NCI-H2227 (cell line): ENCODE data around the gene SLC25A11.

Experiments used
- DNase-seq: peaks from one replicate; lab custom pipeline; 2025; ENCODE audit not compliant: unreplicated experiment; lab: John Stamatoyannopoulos, UW

Gene SLC25A11

DNA sequence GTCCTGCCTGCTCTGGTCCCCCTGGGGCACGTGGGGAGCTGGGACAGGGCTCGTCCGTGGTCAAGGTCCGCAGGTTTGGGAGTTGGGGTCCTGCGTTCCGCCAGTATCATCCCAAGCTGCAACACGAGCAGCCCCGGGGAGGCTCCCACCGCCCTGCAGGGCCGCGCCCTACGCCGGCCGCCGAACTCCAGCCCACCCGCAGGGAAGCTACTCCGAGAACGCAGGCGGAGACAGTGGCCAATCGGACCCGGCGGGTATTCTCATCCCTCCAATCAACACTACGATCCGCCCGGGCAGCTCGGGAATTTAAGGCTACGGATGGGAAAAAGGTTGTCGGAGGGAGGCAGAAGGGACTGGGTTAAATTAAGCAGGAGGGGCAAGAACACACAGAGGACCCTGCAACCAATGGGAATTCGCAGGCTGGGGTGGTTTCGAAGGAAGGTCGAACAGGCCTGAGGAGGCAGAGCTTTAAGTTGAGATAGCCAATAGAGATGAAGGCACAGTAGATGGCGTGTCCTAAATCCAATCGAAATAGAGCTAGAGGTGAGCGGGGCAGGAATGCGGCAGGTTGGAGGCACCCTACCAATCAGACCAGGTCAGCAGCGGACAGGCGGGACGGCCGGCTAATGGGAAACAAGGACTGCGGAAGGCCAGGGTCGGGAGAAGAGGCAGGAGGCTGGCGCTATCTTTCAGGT lies 27.1 kb upstream of the SLC25A11 start:
- DNase-seq, result peak; percentile 96

- DNase-seq, result no peak
Measured at GRCh38 chr17:4965311-4965986, 25.6 kb upstream of the SLC25A11 start.

GRCh38 chr17:4960279-4960922 lies 20.6 kb upstream of the SLC25A11 start:
- DNase-seq, result no peak

GRCh38 chr17:4959261-4959965 lies 19.6 kb upstream of the SLC25A11 start:
- DNase-seq, result no peak

- no peak for DNase-seq
Measured at GRCh38 chr17:4958102-4958501, 18.3 kb upstream of the SLC25A11 start.

- no peak for DNase-seq
Measured at GRCh38 chr17:4956493-4957061, 16.7 kb upstream of the SLC25A11 start.

- DNase-seq, result no peak
Measured at GRCh38 chr17:4955091-4955490, 15.2 kb upstream of the SLC25A11 start.

- no peak for DNase-seq
Measured at GRCh38 chr17:4953451-4953961, 13.7 kb upstream of the SLC25A11 start.

- peak; percentile 21 for DNase-seq
Measured at GRCh38 chr17:4951486-4951885, 11.6 kb upstream of the SLC25A11 start.

- DNase-seq, result peak; percentile 34
Measured at GRCh38 chr17:4950746-4951204, 10.9 kb upstream of the SLC25A11 start, which contains the start of gene ENO3. Gene ENO3, plus strand, starts transcription at chr17:4951119. Its CDS starts 711 bp downstream, at chr17:4951830.

DNA sequence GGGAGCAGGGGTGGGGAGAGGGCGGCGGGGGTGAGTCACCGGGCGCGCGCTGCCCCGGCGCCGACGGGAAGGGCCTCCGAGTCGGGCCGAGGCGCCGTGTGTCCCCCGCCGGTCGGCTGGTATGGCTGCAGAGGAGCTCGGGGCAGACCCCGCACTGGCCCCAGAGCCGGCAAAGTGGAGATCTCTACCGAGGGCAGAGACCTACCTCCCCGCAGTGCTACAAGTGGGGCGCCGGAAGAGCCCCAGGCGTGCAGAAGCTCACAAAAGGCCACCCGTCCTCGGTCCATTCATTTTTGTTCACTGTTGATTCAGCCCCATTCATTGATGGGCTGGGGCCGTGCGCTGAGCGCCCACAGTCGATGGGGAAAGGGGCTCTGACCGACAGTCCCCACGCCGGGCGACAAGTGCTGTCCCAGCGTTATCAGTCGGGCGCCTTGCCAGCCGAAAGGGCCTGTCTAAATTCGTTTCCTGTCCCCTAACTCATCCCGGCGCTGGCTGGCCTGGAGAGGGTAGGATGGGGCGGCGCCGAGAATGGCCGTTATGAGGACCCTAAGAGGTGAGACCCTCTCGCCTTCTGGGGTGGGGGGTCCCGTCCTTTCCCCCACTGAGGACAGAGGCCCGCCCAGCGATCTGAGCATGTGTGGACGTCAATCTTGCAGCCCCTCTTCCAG lies 10.4 kb upstream of the SLC25A11 start:
- no peak for DNase-seq

GRCh38 chr17:4949321-4950074 lies 9.7 kb upstream of the SLC25A11 start:
- DNase-seq, result peak; percentile 53

- DNase-seq, result peak; percentile 89
Measured at GRCh38 chr17:4948931-4949320, 9.1 kb upstream of the SLC25A11 start.

- peak; percentile 83 for DNase-seq
Measured at GRCh38 chr17:4948166-4948930, 8.5 kb upstream of the SLC25A11 start, which contains the start of gene PFN1. Gene PFN1, minus strand, starts transcription at chr17:4948530. Its CDS starts 136 bp downstream, at chr17:4948394.

DNA sequence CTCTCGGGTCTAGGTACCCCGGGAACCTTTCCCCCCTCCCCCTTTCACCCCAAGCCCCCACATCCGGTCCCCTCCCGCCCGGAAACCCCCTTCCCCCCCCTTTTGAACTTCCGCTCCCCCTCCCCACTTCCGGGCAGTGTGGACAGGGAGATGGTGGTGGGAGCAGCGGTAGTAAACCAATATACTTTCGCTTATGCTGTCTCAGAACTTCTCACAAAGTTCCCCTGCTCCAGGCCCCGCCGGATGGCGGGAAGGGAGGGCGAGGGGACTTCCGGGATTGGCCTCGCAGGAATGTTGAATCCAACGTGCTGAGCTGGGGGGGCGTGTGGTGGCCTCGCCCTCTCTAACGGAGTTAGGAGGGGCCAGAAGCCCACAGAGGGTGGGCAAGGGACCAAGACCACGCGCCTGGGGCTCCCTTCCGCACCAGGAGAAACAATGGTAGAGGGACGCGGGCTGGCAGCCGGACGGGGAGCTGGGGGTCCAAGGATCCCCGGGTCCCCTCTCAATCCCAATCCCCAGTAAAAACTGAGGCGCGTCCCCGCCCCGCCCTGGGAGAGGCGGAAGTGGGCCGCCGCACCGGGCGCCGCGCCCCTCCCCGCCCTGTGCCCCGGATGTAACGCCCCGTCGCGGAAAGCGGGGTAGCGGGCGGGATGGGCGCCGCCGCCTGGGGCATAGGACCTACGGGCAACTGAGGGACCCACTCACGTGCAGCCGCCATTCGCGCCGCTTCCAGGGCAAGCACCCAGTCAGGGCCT lies 7.7 kb upstream of the SLC25A11 start:
- DNase-seq, result peak; percentile 53

DNA sequence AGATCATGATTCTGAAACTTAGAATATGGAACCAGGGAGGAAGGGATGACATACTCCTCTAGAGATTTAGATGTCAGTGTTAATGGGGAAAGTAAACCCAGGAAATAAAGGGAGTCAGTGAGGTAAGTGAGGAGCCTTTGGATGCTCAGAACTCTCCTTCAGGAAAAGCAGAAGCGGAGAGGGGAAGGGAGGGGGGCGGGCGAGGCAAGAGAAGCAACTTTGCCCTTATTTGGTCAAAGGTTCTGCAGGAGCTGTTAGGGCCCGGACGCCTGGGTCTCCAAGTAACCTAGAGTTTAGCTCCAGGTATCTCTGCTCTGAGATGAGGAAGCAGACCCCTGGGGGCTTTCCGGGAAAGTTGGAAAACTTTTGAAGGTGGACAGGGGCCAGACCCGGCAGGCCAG lies 7.2 kb upstream of the SLC25A11 start:
- no peak for DNase-seq

GRCh38 chr17:4946312-4946976 lies 6.6 kb upstream of the SLC25A11 start:
- no peak for DNase-seq

DNA sequence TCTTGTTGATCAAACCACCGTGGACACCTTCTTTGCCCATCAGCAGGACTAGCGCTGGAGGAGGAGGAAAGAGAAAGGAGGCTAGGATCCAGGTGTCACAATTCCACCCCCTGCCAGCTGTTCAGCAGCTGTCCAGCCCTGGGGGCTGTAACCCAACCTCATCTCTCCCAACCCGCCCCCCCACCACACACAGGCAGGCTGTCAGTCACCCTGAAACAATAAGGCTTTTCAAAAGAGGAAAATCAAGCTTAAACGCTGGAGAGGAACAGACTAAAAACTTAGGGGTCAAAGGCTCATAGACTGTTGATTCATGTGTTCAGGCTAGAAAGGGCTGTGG lies 6.1 kb upstream of the SLC25A11 start:
- DNase-seq, result no peak
